ENCODE results near the gene SLC37A4.
"Not testable (repeated sequence)": the region's sequence is repeated elsewhere in the genome, so short reads cannot be mapped to it uniquely, and the experiment has no call there.

The SLC37A4 gene

DNA sequence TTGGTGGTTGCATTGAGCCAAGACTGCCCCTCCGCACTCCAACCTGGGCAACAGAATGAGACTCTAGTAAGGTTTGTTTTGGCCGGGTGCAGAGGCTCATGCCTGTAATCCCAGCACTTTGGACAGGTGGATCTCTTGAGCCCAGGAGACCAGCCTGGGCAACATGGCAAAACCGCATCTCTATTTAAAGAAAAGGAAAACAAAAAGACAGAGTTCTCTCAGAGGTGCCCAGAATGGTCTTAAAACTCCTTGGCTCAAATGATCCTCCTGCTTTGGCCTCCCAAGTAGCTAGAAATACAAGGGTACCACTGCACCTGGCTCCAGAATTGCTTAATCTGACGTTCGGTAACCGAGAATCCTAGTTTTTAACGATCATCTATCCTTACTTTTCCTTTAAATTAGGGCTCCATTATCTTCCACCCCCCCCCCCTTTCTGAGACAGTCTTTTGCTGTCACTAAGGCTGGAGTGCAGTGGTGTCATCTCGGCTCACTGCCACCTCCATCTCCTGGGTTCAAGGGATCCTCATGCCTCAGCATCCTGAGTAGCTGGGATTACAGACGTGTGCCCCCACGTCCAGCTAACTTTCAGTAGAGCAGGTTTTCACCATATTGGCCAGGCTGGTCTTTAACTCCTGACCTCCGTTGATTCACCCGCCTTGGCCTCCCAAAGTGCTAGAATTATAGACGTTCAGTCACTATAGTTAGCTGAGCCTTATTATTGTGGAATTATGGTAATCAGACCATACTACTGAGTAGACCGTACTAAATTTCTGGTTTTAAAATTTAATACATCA lies 14.3 kb downstream of the SLC37A4 start:
- DNase-seq: no peak

DNA sequence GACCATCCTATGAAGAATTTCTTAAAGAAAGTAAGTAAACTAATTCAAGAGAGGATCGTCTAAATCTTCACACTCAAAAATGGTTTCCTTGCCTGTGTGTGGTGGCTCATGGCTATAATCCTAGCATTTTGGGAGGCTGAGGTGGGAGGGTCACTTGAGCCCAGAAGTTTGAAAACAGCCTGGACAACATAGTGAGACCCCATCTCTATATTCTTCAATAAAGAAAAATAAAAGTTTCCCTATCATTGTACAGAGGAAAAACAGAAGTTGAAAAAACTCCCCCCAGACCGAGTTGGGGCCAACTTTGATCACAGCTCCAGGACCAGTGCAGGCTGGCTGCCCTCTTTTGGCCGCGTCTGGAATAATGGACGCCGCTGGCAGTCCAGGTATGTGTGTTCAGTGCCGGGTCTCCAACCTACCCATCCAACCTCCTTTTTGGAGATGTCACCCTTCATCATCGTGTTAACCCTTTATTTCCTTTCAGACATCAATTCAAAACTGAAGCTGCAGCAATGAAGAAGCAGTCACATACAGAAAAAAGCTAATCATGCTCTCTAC lies 15.5 kb downstream of the SLC37A4 start:
- DNase-seq: no peak

DNA sequence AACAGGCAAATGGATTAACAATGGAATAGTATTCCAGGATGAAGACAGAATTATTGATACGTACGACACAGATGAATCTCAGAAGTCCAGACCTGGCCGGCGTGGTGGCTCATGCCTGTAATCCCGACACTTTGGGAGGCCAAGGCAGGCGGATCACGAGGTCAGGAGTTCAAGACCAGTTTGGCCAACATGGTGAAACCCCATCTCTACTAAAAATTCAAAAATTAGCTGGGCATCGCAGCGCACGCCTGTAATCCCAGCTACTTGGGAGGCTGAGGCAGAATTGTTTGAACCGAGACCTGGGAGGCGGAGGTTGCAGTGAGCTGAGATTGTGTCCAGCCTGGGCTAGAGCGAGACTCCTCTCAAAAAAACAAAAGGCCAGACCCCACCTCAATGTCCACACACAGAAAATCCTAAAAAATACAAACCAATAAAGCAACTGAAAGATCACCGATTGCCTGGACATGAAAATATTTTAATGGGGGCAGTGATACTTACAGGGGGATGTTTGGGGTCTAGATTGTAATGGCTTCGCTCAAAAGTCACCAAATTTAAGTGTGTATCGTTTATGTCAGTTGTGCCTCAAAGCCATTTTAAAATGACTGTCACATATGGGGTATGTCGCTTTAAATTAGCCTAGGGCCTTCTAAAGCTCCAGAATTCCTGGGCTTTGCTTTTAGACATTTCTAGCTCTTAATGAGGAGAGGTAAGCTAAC lies 16.3 kb downstream of the SLC37A4 start:
- no peak for DNase-seq

DNA sequence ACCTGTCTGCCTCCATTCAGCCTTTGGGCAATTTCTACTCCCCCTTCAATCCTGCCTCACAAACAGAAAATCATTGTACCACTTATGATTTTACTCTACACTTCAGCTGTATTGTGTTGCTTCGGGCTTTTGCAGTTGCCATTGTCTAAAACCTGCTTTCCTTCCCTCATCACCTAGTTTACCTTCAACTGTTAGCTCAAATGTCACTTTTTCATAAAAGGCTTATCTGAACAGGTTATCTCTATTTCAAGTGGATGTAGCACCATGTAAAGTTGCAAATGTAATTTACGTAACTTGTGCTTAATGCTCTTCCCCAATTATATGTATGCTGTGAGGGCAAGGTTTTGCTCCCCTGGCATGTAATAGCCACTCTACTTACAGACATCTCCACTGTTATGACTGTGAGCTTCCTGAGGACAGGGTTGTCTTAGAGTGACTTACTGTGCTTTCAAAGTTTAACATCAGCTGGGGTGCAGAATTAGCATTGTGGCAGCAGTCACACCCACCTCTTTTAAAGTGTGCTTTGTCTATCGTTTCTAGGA lies 18.0 kb downstream of the SLC37A4 start:
- no peak for DNase-seq

DNA sequence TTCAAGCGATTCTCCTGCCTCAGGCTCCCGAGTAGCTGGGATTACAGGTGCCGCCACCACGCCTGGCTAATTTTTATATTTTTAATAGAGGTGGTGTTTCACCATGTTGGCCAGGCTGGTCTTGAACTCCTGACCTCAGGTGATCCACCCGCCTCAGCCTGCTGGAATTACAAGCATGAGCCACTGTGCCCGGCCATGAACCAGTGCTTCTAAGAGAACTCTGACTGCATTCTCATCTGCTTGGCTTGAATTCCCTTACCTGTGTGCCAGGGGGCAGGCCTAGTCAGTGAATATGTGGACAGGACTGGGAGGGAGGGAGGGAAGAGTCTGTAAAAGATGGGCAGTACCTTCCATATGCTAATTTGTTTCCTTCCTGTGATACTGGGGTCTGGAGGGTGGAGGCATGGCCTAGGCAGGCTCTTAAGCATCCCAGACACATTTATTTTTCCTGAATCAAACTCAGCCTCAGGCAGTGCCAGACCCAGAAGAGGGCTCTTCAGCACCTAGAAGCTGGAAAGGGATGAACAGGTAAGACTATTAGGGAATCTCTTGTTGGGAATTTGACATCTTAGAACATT lies 19.1 kb downstream of the SLC37A4 start:
- DNase-seq: no peak

DNA sequence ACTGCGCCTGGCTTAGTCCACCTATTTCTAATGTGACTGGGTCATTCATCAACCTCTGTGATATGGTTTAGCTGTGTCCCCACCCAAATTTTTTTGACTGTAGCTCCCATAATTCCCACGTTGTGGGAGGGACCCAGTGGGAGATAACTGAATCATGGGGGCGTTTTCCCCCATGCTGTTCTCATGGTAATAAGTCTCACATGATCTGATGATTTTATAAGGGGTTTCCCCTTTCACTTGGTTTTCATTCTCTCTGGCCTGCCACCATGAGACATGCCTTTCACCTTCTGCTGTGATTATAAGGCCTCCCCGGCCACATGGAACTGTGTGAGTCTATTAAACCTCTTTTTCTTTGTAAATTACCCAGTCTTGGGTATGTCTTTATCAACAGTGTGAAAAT lies 24.0 kb downstream of the SLC37A4 start:
- no peak for DNase-seq

DNA sequence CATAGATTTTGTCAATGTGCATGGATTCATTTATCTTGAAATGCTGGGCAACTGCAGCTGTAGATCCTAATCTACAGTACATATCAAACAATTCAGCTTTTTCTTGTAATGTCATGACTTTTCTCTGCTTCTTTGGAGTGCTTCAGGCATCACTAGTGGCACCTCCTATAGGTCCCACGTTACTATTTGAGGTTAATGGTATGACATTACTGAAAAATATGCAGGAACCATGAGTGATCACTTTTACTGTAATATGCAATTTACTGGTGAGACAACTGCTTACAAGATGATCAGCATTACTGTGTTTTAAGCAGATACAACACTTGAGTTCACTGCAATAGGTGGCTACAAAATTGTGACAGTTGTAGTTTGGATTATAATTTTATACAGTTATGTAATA lies 29.8 kb downstream of the SLC37A4 start:
- no peak for DNase-seq

DNA sequence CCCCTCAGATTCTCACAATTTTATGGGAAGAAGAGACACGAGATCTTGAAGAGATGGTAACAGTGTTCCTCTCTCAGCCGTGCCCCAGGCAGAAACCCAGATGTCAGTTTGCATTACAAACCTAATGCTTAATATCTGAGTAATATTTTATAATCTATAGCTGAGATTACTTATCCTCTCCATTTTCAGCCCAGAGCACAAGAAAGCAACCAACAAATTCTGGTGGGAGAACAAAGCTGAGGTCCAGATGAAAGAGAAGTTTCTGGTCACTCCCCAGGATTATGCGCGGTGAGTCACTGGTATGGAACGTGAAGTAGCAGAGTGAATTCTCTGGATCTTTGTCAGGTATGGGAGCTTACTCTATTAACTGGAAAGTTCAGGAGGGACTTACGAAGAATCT lies 31.9 kb downstream of the SLC37A4 start:
- DNase-seq: no peak

DNA sequence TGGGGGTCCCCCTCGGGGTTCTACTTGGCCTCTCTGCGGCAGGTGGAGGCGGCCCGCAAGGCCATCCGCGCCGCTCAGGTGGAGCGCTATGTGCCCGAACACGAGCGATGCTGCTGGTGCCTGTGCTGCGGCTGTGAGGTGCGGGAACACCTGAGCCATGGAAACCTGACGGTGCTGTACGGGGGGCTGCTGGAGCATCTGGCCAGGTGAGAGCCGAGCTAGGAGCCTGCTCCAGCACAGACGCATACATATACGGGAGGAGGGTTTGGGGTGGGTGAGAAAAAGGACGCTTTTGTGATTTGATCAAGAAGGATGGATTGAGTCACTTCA lies 32.3 kb downstream of the SLC37A4 start:
- no peak for DNase-seq

DNA sequence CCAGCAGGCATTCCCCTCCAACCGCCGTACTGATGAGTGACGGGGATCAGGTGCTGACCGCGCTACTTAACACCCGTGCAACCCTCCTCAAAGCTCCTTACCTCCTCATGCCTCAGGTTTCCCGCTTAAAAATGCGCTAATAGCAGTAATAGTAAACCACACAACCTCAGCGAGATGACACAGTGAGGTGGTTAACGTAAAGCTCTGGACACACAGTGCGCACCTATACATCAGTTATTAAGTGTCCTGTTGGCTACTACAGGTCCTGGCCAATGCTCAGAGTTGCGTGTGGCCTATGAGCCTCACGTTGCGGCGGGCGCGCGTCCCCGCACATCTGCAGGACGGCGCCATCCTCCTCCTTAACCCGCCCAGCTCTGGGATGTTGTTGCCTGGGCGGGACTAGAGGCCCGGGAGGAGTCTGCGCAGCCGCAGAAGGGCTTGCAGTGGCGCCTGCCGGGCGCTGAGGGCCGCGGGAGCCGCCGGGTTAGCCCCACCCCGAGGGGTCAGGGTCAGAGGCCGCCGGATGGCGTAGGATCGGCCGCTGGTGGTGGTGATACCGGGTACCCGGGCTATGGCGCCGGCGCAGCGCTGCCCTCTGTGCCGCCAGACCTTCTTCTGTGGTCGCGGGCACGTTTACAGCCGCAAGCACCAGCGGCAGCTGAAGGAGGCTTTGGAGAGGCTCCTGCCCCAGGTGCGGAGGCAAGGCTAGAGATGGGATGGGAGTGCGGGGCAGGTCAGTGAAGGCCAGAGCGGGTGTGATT lies 32.9 kb downstream of the SLC37A4 start, which contains the start of gene CENATAC:
Gene CENATAC, plus strand, starts transcription at position 512 of the 761 bp plus-strand sequence. Its CDS starts 60 bp downstream, at position 572.
- DNase-seq: peak; percentile 96

DNA sequence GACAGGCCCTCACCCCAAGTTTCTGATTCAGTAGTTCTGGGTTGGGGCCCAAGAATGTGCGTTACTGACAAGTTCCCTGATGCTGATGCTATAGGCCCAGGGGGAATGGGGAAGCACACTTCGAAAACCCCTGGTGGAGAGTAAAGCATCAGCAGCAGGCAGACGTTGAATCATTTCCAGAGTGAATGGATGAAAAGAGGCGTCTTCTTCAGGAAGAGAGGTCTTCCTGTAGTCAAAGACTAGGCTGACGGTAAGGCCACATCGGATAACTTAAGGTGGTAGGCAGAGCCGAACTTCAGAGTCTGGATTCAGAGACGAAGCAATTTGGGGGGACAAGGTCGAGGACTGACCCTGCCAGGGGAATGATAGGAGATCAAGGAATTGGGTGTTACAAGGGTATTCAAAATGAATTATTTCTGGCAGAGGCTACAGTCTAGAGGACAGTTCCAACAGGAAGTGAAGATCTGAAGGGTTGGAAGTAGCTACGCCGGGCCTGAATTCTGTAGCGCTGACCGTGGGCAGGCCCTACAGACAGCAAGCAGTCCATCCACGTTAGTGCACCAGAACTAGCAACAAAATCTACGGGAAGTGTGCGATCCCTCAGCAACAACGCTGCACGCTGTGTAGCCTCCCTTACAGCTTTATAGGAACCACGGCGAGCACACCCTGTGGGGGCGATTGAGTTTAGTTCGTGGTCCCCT lies 33.6 kb downstream of the SLC37A4 start:
- peak; percentile 55 for DNase-seq

DNA sequence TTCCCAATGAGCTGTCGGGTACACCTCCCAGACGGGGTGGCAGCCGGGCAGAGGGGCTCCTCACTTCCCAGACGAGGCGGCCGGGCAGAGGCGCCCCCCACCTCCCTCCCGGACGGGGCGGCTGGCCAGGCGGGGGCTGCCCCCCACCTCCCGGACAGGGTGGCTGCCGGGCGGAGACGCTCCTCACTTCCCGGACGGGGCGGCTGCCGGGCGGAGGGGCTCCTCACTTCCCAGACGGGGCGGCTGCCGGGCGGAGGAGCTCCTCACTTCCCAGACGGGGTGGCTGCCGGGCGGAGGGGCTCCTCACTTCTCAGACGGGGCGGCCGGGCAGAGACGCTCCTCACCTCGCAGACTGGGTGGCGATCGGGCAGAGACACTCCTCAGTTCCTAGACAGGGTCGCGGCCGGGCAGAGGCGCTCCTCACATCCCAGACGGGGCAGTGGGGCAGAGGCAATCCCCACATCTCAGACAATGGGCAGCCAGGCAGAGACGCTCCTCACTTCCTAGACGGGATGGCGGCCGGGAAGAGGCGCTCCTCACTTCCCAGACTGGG lies 39.1 kb downstream of the SLC37A4 start:
- DNase-seq: not testable (repeated sequence)

DNA sequence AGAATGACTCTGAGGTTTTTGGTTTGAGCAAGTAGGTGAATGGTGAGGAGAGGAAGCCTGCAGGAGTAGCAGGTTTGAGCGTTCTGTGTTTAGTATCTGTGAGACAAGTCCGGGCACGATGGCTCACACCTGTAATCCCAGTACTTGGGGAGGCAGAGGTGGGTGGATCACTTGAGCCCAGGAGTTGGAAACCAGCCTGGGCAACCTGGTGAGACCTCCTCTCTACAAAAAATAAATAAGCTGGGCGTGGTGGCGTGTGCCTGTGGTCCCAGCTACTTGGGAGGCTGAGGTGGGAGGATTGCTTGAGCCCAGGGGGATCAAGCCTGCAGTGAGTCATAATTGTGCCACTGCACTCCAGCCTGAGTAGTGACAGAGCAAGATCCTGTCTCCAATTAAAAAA lies 42.4 kb downstream of the SLC37A4 start:
- DNase-seq: no peak

DNA sequence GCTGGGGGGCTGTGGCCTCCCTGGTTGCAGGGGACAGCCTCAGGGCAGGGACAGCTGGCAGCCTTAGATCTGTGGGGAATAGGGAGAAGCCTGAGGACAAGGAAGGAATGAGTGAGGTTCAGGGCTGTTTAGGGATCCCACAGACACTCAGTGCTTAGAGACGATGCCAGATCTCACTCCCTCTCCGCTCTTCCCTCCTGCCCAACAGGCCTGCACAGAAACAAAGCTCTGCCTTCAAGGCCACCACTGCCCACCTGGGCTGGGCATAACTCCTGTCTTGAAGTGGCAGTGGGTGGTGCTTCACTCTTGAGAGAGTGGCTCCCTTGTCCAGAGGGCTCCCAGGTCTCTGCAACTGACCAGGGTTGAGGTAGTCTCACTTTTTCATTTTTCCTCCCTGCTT lies 45.9 kb downstream of the SLC37A4 start:
- DNase-seq: no peak

DNA sequence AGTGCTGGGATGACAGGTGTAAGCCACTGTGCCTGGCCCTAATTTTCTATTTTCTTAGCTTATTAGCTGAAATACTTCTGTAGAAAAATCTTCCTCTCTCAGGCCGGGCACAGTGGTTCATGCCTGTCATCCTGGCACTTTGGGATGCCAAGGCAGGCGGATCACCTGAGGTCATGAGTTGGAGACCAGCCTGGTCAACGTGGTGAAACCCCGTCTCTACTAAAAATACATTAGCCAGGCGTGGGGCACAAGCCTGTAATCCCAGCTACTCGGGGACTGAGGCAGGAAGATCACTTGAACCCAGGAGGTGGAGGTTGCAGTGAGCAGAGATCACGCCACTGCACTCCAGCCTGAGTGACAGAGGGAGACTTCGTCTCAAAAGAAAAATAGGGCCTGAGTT lies 46.3 kb downstream of the SLC37A4 start:
- DNase-seq: not testable (repeated sequence)

DNA sequence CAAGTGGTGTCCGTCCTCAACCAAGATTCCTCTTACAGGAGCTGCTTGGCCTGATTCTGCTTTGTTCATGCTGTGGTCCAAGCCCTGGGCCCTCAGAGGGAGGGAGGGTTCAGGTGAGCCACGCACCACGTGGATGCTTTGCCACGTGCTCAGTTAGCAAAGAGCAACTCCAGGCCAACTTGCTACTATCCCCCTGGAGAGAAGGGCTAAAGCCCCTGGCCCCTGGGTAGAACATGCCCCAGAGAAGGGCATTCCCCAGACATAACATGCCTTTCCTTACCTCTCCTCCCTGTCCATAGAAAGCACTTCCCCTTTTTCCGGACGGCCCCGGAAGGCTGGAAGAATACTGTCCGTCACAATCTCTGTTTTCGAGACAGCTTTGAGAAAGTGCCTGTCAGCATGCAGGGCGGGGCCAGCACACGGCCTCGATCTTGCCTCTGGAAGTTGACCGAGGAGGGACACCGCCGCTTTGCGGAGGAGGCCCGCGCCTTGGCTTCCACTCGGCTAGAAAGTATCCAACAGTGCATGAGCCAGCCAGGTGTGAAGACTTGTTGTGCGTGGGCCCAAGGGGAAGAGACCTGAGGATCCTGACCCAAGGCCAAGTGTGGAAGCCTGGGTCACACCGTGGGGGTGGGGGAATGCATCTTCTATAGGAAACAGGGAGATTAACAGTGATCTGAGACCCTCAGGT lies 50.3 kb downstream of the SLC37A4 start:
- no peak for DNase-seq

DNA sequence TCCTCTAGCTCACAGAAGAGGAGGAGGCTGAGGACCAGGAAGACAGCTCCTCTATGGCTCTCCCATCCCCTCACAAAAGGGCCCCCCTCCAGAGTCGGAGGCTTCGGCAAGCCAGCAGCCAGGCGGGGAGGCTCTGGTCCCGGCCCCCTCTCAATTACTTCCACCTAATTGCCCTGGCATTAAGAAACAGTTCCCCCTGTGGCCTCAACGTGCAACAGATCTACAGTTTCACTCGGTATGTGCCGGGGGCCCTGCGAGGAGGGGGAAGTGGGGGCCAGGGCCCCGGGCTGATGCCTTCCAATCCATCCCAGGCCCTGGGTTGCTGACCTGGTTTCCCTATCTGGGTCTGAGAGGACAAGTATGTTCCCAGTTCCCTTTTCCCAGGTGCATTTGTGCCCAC lies 51.2 kb downstream of the SLC37A4 start:
- DNase-seq: no peak

DNA sequence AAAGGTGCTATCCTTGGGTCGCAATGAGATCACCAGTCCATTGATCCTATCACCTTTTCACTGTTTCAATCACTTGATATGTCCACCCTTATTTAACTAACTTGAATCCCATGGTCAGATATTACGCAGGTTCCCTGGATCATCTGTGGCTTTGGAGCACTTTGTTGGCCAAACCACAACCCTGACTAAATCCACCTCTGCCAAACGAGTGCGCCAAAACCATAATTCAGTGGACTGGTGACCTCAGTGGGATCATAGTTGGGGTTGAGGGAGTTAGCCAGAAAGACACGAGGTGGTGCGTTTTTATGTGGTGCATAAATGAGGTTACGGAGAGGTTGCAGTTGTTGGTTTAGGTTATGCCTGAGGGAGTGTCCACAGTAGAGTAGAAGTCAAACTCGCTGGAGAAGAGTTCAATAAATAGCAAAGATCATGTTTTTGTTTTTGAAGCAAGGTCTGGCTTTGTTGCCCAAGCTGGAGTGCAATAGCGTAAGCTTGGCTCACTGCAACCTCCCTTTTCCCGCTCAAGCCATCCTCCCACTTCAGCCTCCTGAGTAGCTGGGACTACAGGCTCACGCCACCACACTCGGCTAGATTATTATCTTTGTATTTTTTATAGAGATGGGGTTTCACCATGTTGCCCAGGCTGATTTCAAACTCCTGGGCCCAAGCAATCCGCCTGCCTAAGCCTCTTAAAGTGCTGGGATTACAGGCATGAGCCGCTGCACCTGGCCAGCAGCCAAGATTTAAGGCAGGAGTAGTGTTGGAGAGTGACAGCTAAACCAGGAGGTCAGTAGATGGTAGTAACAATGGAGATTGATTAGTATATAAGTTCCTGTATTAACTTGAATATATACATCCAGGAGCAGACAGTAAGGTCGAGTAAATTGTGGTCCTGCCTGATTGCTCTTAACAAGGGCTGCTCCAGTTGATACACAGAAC lies 54.6 kb downstream of the SLC37A4 start:
- no peak for DNase-seq

All from CD4-positive, alpha-beta T cell treated with Interleukin-21 for 1 hour (primary cell).